GM18907 (cell line): ENCODE measurements around the gene COPS9.

Source experiments
- ATAC-seq: cut with Tn5 transposase; IDR thresholded peaks from one replicate; pipeline ENCODE4 v1.9.1; 2021; ENCODE audit warnings: mild to moderate bottlenecking, moderate library complexity; ENCODE audit not compliant: unreplicated experiment

COPS9 gene

GRCh38 chr2:240166761-240167587, 30.9 kb upstream of the COPS9 start:
- no peak for ATAC-seq

DNA sequence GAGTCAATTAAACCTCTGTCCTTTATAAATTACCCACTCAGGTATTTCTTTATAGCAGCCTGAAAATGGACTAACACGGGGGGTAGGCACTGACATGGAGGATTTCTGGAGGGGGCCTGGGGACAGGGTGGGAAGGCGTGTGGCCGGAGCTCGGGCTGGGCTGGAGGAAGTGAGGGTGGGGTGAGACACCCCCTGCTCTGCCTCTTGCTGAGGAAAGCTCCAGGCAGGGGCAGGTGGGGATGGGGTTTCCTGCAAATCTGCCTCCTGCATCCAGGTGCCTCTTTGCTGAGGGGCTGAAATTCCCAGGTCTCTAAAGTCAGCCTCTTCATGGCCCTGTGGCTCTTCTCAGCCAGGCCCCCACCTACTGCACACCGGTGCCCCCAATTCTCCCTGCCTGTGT, 30.1 kb upstream of the COPS9 start:
- ATAC-seq, result no peak

- no peak for ATAC-seq
Observed at GRCh38 chr2:240165661-240166060, 29.6 kb upstream of the COPS9 start.

DNA sequence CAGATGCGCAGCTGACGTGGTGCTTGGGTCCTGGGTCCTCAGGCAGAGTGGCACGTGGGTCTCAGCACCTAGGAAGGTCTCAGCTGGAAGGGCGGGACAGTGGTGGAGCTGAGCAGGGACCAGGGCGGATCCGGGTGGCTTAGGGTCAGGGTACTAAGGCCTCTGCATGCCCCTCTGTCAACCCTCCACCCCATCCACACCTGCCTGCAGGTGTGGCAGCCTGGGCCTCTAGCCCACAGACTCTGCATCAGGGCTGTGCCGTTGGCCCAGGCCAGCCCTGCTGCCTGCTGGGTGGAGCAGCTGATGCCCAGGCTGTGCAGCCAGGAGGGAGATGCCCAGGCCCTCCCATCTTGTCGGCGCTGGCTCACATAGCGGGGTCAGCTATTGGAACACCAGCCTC, 28.9 kb upstream of the COPS9 start:
- ATAC-seq, result no peak

- no peak for ATAC-seq
Observed at GRCh38 chr2:240164586-240164985, 28.5 kb upstream of the COPS9 start.

DNA sequence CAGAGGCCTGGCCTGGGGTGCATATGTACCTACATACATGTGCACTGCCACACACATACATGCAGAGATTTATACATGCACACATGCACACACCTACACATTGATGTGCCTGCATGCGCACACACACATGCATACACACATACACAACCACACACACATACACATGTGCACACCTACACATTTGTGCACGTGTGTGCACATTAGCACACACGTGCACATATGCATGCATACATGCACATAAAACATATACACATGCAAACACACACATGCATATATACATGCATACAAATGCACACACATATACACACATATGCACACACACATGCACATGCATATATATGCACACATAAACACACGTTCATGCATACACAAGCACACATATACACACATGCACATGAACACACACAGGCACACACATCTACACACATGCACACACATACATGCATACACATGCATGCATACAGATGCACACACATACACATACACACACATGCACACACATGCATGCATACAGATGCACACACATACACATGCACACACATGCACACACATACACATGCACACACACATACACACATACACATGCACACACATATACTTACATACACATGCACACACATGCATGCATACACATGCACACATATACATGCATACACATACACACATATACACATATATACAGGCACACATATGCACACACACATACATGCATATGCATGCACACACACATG, 27.9 kb upstream of the COPS9 start:
- ATAC-seq, result no peak

DNA sequence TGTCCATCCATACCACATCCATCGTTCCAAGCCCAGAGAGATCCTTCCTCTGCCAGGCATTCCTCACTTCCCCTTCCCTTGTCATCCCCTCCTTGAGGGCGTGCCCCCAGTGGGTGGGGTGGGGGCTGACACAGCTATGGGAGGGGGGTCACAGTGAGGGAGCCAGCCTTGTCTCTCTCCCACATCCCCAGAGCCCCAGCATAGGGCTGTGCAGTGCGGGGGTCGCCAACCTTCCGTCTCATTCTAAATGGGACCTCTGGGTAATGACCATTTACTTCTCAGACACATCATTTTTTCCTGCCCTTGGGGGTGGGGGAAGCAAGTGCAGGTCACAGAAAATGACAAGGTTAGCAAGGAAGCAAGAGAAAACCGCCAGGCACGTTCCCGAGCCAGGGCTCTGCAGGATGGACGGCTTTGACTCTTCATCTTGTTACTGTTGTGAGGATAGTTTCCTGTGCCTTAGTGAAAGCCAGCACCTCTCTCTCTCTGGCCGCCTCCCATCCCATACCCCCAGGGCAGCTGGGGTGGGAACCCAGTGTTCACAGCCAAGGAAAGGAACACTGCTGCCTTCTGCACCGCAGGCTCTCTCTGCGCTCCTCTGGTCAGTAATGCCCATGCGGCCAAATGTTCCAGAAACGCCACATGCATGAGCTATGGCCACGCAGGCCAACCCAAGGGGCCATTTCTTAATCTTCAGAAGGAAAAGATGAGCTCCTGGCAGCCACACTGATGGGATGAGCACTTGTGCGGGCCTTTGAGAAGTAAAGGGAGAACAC, 27.0 kb upstream of the COPS9 start:
- ATAC-seq, result no peak

DNA sequence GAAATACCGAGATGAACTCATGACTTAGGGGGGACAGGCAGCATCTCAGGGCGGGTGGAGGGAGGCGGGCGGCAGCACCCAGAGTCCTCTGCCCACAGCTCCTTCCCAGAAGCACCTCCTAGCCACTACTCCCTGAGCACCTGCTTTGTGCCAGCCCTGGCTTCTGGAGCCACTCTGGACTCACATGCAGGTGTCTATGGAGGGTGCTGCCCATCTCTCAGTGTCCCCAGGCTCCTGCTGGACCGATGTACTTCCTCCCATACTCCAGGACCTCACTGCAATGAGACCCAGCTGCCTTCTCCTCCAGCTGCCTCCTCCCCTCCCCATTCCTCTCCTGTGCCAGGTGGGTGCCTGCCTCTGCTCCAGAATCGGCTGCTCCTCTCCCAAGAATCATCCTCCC, 26.4 kb upstream of the COPS9 start:
- no peak for ATAC-seq

DNA sequence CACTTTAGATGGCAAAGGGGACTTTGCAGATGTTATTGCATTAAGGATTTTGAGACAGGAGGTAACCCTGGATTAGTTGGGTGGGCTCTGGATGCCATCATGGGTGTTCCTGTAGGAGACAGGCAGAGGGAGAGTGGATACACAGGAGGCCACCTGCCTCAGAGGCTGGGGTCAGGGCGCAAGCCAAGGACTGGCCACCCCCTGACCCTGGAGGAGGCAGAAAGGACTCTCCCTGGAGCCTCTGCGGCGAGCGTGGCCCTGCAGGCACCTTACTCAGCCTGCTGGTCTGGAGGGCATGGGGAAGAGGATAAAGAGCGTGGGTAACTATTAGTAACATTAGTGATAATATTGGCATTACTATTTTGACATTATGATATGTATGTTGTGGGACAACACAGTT, 25.9 kb upstream of the COPS9 start:
- ATAC-seq, result no peak

DNA sequence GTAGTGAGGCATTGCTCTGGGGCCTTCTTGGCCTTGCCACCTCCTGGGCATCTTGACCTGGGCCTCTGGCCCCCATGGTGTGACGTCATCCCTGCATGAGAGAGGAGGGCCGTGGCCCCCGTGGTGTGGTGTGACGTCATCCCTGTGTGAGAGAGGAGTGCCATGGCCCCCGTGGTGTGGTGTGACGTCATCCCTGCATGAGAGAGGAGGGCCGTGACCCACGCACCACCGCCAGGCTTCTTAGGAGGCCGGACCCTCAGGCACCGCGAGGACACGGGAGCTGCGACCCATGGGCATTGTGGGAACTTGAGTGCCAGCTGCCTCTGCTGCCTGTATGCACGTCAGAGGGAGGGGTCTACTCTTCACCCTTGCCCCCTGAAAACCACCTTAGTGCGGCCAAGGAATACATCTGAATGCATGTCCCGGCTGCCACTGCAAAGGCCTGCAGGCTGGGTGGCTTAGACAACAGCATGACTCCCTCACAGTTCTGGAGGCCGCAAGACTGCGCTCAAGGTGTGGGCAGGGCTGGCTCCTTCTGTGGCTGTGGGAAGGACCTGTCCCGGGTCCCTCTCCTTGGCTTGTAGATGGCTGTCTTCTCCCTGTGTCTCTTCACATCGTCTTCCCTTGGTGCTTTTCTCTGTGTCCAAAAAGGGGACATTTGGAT, 25.1 kb upstream of the COPS9 start:
- no peak for ATAC-seq

- no peak for ATAC-seq
Observed at GRCh38 chr2:240160291-240161086, 24.4 kb upstream of the COPS9 start.

- no peak for ATAC-seq
Observed at GRCh38 chr2:240159251-240159839, 23.2 kb upstream of the COPS9 start.

- no peak for ATAC-seq
Observed at GRCh38 chr2:240157147-240157470, 21.0 kb upstream of the COPS9 start.

DNA sequence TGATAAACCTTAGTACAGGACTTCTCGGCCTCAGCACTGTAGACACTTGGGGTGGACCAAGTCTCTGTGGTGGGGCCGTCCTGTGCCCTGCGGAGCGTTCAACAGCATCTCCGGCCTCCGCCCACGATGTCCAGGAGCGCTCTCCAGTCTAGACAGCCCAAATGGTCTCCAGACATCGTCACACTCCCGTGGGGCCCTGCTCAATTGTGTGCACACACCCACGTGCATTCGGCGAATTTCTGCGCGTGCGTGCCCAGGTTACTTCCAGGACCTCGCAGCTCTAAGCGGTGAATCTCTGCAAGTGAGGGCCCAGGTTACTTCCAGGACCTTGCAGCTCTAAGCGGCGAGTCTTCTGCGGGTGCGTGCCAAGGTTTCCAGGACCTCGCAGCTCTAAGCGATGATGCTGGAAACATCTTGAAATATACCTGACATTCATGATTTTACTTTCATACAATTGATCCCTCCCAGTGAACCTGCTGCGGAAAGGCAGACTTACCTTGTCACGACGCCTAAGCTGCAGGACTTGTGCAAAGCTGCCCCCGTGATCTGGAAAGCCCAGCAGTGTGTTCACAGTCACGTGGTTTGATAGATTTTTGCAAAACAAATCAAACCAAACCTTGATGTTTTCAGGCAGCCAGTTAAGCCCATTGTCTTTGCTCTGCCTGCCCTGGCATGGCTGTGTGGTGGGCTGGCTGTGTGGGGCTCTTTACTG, 20.5 kb upstream of the COPS9 start:
- ATAC-seq, result no peak

GRCh38 chr2:240155745-240156390, 19.8 kb upstream of the COPS9 start:
- ATAC-seq, result no peak

GRCh38 chr2:240155048-240155744, 19.1 kb upstream of the COPS9 start:
- no peak for ATAC-seq

- no peak for ATAC-seq
Observed at GRCh38 chr2:240154606-240155005, 18.5 kb upstream of the COPS9 start.

DNA sequence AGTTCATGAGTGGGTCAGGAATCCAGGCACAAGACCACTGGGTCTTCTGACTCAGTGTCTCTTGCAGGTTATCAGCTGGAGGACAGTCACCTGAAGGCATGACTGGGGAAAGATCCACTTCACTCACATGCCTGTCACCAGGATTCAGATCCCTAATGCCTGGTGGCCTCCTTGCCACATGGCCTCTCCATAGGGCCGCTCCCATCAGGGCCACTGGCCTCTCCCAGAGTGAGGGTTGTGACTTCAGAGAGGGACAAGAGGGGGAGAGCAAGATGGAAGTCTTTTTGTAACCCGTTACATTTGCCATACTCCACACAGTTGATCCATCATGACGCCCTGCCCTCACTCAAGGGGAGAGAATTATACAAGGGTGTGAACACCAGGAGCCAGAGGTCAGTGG, 17.3 kb upstream of the COPS9 start:
- no peak for ATAC-seq
